ENCODE measurements around the gene LRFN3.

DNA sequence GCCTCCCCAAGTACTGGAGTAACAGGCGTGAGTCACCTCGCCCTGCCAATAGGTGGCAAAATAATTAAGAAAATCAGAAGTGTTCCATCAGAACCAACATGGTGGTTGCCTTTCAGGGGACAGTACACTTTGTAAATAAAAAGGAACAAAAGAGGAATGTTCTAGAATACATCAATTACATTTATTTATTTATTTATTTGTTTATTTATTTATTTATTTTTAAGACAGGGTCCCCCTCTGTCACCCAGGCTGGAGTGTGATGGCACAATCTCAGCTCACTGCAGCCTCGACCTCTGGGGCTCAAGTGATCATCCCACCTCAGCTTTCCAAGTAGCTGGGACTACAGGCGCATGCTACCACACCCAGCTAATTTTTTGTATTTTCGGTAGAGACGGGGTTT is 15.2 kb upstream of the LRFN3 start:
- TF ChIP-seq, protein P1, sequence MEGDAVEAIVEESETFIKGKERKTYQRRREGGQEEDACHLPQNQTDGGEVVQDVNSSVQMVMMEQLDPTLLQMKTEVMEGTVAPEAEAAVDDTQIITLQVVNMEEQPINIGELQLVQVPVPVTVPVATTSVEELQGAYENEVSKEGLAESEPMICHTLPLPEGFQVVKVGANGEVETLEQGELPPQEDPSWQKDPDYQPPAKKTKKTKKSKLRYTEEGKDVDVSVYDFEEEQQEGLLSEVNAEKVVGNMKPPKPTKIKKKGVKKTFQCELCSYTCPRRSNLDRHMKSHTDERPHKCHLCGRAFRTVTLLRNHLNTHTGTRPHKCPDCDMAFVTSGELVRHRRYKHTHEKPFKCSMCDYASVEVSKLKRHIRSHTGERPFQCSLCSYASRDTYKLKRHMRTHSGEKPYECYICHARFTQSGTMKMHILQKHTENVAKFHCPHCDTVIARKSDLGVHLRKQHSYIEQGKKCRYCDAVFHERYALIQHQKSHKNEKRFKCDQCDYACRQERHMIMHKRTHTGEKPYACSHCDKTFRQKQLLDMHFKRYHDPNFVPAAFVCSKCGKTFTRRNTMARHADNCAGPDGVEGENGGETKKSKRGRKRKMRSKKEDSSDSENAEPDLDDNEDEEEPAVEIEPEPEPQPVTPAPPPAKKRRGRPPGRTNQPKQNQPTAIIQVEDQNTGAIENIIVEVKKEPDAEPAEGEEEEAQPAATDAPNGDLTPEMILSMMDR (IDR thresholded peaks at IDR 0.05): no peak
- no peak for TF ChIP-seq EZH2 (IDR thresholded peaks at IDR 0.05; ENCODE audit: borderline replicate concordance, insufficient read depth, low read depth, low read length, poor library complexity, severe bottlenecking)
